Measurements from ENCODE around the gene CLEC4D. TPM values are rescaled to one million over a fixed set of nuclear protein-coding genes. Genes with fewer than 3 reads are reported as not detected.
"Not testable (repeated sequence)": the region's sequence is repeated elsewhere in the genome, so short reads cannot be mapped to it uniquely, and the experiment has no call there.

Gene CLEC4D
- total RNA-seq, 6 experiments from 2014 or later: not detected

DNA sequence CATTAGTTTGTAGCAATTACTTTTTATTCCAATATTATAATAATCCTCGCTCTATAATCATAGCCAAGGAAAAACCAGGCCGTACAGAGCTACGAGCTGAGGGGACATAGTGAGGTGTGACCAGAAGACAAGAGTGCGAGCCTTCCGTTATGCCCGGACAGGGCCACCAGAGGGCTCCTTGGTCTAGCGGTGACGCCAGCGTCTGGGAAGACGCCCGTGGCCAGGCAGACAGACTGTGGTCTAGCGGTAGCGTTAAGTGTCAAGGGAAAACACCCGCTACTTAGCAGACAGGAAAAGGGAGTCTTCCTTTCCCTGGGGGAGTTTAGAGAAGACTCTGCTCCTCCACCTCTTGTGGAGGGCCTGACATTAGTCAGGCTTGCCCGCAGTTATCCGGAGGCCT lies 24.5 kb downstream of the CLEC4D start:
- H3K4me1 Mint-ChIP-seq (ENCODE audit: low read depth); H3K36me3 Mint-ChIP-seq (ENCODE audit: low read depth); H3K27me3 Mint-ChIP-seq (ENCODE audit: insufficient read depth); H3K27ac Mint-ChIP-seq; H3K9me3 Mint-ChIP-seq; DNase-seq; H3K4me3 Mint-ChIP-seq: not testable (repeated sequence)
- TF ChIP-seq, protein P1, sequence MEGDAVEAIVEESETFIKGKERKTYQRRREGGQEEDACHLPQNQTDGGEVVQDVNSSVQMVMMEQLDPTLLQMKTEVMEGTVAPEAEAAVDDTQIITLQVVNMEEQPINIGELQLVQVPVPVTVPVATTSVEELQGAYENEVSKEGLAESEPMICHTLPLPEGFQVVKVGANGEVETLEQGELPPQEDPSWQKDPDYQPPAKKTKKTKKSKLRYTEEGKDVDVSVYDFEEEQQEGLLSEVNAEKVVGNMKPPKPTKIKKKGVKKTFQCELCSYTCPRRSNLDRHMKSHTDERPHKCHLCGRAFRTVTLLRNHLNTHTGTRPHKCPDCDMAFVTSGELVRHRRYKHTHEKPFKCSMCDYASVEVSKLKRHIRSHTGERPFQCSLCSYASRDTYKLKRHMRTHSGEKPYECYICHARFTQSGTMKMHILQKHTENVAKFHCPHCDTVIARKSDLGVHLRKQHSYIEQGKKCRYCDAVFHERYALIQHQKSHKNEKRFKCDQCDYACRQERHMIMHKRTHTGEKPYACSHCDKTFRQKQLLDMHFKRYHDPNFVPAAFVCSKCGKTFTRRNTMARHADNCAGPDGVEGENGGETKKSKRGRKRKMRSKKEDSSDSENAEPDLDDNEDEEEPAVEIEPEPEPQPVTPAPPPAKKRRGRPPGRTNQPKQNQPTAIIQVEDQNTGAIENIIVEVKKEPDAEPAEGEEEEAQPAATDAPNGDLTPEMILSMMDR (IDR thresholded peaks at IDR 0.05): peak; percentile 49

- H3K4me1 Mint-ChIP-seq (ENCODE audit: low read depth); H3K4me3 Mint-ChIP-seq; H3K9me3 Mint-ChIP-seq; H3K27me3 Mint-ChIP-seq (ENCODE audit: insufficient read depth); DNase-seq; H3K27ac Mint-ChIP-seq; H3K36me3 Mint-ChIP-seq (ENCODE audit: low read depth): not testable (repeated sequence)
Measured at GRCh38 chr12:8540831-8541230, 27.5 kb downstream of the CLEC4D start, which contains the start of gene CLEC4E. TSS of gene CLEC4E (minus strand) at chr12:8540905. CDS start at chr12:8540797, 108 bp downstream.

DNA sequence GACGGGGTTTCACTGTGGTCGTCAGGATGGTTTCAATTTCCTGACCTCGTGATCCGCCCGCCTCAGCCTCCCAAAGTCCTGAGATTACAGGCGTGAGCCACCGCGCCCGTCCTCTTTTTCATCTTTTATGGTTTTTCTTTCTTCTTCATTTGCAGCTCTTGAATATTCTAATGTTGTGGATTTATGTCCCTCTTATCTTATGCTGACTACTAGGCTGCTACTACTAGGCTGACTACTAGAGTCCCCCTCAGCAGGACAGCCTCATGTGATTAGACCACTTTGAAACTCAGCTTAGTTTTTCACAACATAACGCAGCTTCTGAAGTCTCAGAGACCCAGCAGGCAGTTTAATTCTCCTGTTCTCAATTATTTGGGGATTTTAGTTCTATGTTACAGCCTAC lies 28.3 kb downstream of the CLEC4D start:
- peaks cover 1% of the 10 kb centered on the region; the same call in 1 of the 2 replicates for H3K27me3 Mint-ChIP-seq (ENCODE audit: insufficient read depth)
- H3K4me3 Mint-ChIP-seq: no peak overlapping the region
- no peaks in the 10 kb centered on the region for H3K9me3 Mint-ChIP-seq
- TF ChIP-seq, protein P1 (IDR thresholded peaks at IDR 0.05): no peak
- DNase-seq: no peak
- no peaks in the 10 kb centered on the region for H3K4me1 Mint-ChIP-seq (ENCODE audit: low read depth)
- no peaks in the 10 kb centered on the region for H3K36me3 Mint-ChIP-seq (ENCODE audit: low read depth)
- H3K27ac Mint-ChIP-seq: no peak overlapping the region

DNA sequence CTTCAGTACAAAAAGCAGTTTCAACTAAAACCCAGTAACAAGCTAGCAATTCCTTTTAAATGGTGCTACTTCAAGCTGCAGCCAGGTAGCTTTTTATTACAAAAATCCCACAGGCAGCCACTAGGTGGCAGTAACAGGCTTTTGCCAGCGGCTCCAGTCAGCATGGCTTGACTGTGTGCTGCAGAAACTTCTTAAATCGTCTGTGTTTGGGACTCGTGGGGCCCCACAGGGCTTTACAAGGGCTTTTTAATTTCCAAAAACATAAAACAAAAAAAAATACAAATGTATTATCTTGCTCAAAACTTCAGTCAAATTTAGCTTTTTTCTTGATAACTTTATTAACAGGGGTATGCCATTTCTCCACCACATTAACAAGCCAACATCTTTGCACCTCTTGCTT lies 31.0 kb downstream of the CLEC4D start:
- no peak overlapping the region for H3K27ac Mint-ChIP-seq
- H3K27me3 Mint-ChIP-seq (ENCODE audit: insufficient read depth): no peaks in the 10 kb centered on the region
- peak; percentile 49 for DNase-seq
- no peaks in the 10 kb centered on the region for H3K9me3 Mint-ChIP-seq
- H3K36me3 Mint-ChIP-seq (ENCODE audit: low read depth): no peaks in the 10 kb centered on the region
- H3K4me1 Mint-ChIP-seq (ENCODE audit: low read depth): no peaks in the 10 kb centered on the region
- H3K4me3 Mint-ChIP-seq: peak overlapping the region; percentile 17; the same call in 1 of the 2 replicates
- TF ChIP-seq, protein P1 (IDR thresholded peaks at IDR 0.05): peak; percentile 98

DNA sequence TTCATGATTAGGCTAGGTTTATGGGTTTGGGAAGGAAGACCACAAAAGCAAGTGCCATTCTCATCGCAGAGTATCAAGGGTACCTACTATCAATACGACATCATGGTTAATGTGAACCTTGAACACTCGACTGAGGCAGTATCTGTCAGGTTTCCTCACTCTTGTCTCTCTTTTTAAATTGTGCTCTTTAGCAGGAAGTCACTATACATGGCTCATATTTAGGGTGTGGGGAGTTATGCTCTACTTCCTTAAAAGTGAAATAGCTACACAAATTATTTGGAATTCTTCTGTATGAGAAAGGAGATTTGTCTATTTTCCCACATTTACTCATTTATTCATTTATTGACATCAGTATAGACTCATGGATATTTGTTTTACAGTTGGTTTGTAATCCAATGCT lies 33.3 kb downstream of the CLEC4D start:
- TF ChIP-seq, protein P1 (IDR thresholded peaks at IDR 0.05): no peak
- H3K27ac Mint-ChIP-seq: no peak overlapping the region
- no peak for DNase-seq
- H3K9me3 Mint-ChIP-seq: no peaks in the 10 kb centered on the region
- H3K27me3 Mint-ChIP-seq (ENCODE audit: insufficient read depth): no peaks in the 10 kb centered on the region
- H3K4me1 Mint-ChIP-seq (ENCODE audit: low read depth): no peaks in the 10 kb centered on the region
- no peaks in the 10 kb centered on the region for H3K36me3 Mint-ChIP-seq (ENCODE audit: low read depth)
- no peak overlapping the region for H3K4me3 Mint-ChIP-seq

DNA sequence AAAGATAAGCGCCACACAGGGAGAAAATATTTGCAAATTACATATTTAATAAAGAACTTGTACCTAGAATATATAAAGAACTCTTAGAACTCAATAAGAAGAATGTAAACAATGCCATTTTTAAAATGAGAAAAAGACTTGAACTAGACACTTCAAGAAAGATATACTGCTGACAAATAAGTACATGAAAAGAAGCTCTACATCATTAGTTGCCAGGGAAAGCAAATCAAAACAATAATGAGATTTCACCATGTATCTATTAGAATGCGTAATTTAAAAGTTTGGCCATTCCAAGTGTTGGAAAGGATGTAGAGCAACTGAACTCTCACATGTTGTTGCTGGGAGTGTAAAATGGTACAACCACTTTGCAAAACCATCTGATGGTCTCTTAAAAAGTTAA lies 34.3 kb downstream of the CLEC4D start:
- Mint-ChIP-seq H3K4me3 (no peak overlapping the region), H3K9me3 (no peaks in the 10 kb centered on the region), H3K27ac (no peak overlapping the region), H3K4me1 (ENCODE audit: low read depth) (no peaks in the 10 kb centered on the region), H3K27me3 (ENCODE audit: insufficient read depth) (no peaks in the 10 kb centered on the region), H3K36me3 (ENCODE audit: low read depth) (no peaks in the 10 kb centered on the region)
- DNase-seq: no peak
- TF ChIP-seq, protein P1 (IDR thresholded peaks at IDR 0.05): no peak
